AG04450 (cell line): ENCODE data around the gene ARMC9. TPM values are rescaled to one million over a fixed set of nuclear protein-coding genes. Genes with fewer than 3 reads are reported as not detected.

Source experiments
- CTCF ChIA-PET: fragments of 300-600, 350-600 bp; formaldehyde crosslinking; extraction: SDS; loops from one replicate; lab custom pipeline; 2022; ENCODE audit warnings: antibody characterized with exemption, inconsistent platforms; lab: Charles Lee
- POLR2A ChIA-PET: fragments of 350-600 bp; formaldehyde crosslinking; extraction: SDS; loops from one replicate; lab custom pipeline; 2021; ENCODE audit warnings: antibody characterized with exemption, inconsistent platforms; lab: Yijun Ruan, JAX
- DNase-seq: peaks from one replicate; pipeline ENCODE4 v3.0.0-alpha.2; 2011; ENCODE audit warnings: low read depth, low spot score
- H3K27ac ChIP-seq: one replicate; pipeline ENCODE4 v1.5.1; 2012; ENCODE audit warnings: low read depth, low read length, control low read depth
- H3K27me3 ChIP-seq: one replicate; pipeline ENCODE4 v1.6.0; 2012; ENCODE audit warnings: low read length; ENCODE audit not compliant: control insufficient read depth, insufficient read depth
- H3K4me3 ChIP-seq: 2 replicates; pipeline ENCODE4 v1.5.1; 2011; ENCODE audit warnings: mild to moderate bottlenecking, low read depth, low read length, control low read depth
- H3K9me3 ChIP-seq: 2 replicates; pipeline ENCODE4 v1.5.1; 2012; ENCODE audit warnings: low read length; ENCODE audit not compliant: control insufficient read depth, insufficient read depth
- polyA plus RNA-seq: library from polyadenylated mRNA; depleted of rRNA; stranded (reverse); fragments of >200 nt; gene quantifications from 2 replicates; pipeline ENCODE4 v1.2.3, GENCODE V29; 2011
- TF ChIP-seq, protein P1 (sequence below): IDR thresholded peaks from 2 replicates; pipeline ENCODE4 v1.5.1; 2011; ENCODE audit warnings: low read depth, low read length, control low read depth, inconsistent platforms

The ARMC9 gene
- polyA plus RNA-seq, 1 experiment = 49.4 TPM

DNA sequence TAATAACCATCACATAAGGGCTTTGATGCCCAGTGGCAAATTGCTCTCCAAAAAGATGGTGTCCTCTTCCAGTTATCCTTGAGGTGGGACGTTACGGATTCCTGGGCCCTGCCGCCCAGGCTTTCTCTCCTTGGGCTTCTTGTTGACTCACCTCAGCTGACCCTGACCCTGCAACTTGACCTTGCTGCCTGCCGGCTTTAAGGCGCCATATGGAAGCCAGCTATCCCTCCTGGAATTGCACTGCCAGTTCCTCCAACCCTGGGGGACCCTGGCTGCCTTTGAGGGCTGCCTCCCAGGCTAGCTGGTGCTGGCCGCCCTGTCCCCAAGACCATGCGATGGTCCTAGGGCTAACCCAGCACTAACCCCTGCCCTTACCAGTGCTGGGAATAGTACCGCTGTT, 168.7 kb downstream of the ARMC9 start:
- ChIA-PET CTCF (interaction anchor here (0.6 to 0.7 kb wide), 2 partner anchors 10 to 42 kb away, joined by 3 to 5 read pairs; no protein-coding TSS in a partner anchor), POLR2A (no interaction called here)
- Histone ChIP-seq H3K9me3 (no peaks in the 10 kb centered on the region), H3K27ac (no peak overlapping the region), H3K27me3 (no peaks in the 10 kb centered on the region), H3K4me3 (no peak overlapping the region)
- no peak for DNase-seq
- TF ChIP-seq, protein P1, sequence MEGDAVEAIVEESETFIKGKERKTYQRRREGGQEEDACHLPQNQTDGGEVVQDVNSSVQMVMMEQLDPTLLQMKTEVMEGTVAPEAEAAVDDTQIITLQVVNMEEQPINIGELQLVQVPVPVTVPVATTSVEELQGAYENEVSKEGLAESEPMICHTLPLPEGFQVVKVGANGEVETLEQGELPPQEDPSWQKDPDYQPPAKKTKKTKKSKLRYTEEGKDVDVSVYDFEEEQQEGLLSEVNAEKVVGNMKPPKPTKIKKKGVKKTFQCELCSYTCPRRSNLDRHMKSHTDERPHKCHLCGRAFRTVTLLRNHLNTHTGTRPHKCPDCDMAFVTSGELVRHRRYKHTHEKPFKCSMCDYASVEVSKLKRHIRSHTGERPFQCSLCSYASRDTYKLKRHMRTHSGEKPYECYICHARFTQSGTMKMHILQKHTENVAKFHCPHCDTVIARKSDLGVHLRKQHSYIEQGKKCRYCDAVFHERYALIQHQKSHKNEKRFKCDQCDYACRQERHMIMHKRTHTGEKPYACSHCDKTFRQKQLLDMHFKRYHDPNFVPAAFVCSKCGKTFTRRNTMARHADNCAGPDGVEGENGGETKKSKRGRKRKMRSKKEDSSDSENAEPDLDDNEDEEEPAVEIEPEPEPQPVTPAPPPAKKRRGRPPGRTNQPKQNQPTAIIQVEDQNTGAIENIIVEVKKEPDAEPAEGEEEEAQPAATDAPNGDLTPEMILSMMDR = no peak

- DNase-seq = no peak
- POLR2A ChIA-PET = no interaction called here
- Histone ChIP-seq H3K27me3 (no peaks in the 10 kb centered on the region), H3K4me3 (no peak overlapping the region), H3K27ac (no peak overlapping the region), H3K9me3 (no peaks in the 10 kb centered on the region)
- TF ChIP-seq, protein P1 = no peak
- CTCF ChIA-PET = no interaction called here
These were observed 171.4 kb downstream of the ARMC9 start for GRCh38 chr2:231369580-231370428.

DNA sequence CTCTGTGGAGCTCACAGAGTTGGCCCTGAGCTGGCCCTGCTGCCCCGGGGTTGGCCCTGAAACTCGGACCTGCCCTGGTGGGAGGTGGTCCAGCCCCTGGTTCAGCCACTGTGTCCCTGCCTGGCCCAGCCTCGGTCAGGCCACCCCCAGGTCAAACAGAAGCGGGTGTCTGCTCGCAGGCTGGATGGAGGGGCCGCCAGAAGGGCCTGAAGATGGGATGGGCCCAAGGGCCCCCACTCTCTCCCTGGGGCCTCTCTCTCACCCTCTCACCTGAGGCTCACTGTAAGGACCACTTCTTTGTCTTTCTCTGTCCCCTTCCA, 172.0 kb downstream of the ARMC9 start:
- H3K9me3 ChIP-seq = no peaks in the 10 kb centered on the region
- CTCF ChIA-PET = no interaction called here
- POLR2A ChIA-PET = no interaction called here
- no peak overlapping the region for H3K4me3 ChIP-seq
- no peak for DNase-seq
- H3K27me3 ChIP-seq = no peaks in the 10 kb centered on the region
- TF ChIP-seq, protein P1 = no peak
- H3K27ac ChIP-seq = no peak overlapping the region

DNA sequence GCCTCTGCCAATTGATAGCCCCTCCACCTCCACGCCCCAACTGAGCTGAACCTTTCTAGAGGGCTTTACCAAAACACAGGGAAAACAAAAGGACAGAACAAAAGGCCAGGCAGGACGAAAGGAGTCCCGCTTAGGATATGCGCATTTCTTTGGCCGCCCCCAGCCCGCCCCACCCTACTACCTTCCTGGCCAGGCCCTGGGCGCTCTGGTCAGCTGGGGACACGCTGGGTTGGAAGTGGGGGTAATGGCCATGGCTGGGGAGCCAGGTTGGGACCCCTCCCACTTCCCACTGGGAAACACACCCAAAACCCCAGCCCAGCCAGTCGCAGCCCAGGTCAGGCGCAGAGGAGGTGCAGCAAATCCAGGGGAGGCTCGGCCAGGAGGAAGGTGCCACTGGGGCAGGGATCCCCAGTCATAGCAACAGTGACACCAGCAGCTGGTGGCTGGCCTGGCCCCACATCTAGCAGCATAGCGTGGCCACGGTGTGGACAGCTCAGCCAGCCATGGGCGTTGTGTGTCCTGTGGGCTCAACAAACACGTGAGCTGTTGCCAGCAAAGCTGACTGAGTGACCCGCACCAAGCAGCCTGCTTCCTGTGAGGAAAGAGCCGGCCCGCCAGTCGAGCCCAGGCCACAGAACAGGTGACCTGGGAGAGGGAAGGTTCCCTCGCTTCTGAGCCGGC, 172.5 kb downstream of the ARMC9 start:
- no peaks in the 10 kb centered on the region for H3K9me3 ChIP-seq
- H3K4me3 ChIP-seq = no peak overlapping the region
- H3K27ac ChIP-seq = no peak overlapping the region
- ChIA-PET POLR2A (no interaction called here), CTCF (no interaction called here)
- H3K27me3 ChIP-seq = peaks cover 3% of the 10 kb centered on the region
- DNase-seq = no peak
- TF ChIP-seq, protein P1 = no peak

GRCh38 chr2:231371430-231372054, 173.1 kb downstream of the ARMC9 start:
- Histone ChIP-seq H3K9me3 (no peaks in the 10 kb centered on the region), H3K27me3 (peaks cover 3% of the 10 kb centered on the region), H3K27ac (no peak overlapping the region), H3K4me3 (no peak overlapping the region)
- DNase-seq = no peak
- TF ChIP-seq, protein P1 = no peak
- ChIA-PET POLR2A (no interaction called here), CTCF (no interaction called here)
